ENCODE results near the gene SKAP2. TPM values are rescaled to one million over a fixed set of nuclear protein-coding genes. Genes with fewer than 3 reads are reported as not detected.

The SKAP2 gene
- total and polyA plus RNA-seq, 10 of the 15 experiments (the other 5 are each of a cell fraction or from before 2014, with no cell fraction given) = 10.9 to 40.6 (median 23.5) TPM

DNA sequence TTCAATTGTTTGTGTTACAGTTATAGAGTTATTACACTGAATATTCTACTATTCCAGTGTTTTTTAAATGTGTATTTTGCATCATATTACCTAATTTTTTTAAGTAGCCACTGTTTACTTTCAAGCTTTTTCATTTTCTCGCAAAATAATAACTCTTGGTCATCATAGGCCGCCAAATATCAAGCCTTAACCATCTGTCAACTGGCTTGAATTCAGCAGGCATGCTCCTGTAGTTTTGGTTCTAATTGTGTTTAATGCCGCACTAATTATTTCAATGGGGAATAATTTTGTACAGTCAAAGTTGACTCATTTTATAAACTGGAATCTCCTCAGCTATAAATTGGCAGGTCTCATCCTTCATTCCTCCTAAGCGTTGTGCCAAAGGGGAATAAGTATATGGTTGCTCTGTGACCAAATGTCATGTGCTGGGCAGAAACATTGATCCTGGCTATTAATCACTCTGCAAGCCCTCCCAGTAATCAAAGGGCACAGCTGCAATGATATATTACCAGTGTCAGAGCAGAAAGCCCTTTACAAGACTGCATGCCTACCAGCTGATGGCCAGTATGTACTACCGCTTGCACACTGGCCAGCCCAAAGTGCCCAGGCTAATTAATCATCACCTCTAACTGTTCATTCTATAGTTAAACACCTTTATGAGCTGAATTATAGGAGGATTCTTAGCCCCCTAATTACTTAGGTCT, 74.8 kb downstream of the SKAP2 start (continued):
- TF ChIP-seq, protein P1, sequence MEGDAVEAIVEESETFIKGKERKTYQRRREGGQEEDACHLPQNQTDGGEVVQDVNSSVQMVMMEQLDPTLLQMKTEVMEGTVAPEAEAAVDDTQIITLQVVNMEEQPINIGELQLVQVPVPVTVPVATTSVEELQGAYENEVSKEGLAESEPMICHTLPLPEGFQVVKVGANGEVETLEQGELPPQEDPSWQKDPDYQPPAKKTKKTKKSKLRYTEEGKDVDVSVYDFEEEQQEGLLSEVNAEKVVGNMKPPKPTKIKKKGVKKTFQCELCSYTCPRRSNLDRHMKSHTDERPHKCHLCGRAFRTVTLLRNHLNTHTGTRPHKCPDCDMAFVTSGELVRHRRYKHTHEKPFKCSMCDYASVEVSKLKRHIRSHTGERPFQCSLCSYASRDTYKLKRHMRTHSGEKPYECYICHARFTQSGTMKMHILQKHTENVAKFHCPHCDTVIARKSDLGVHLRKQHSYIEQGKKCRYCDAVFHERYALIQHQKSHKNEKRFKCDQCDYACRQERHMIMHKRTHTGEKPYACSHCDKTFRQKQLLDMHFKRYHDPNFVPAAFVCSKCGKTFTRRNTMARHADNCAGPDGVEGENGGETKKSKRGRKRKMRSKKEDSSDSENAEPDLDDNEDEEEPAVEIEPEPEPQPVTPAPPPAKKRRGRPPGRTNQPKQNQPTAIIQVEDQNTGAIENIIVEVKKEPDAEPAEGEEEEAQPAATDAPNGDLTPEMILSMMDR (IDR thresholded peaks at IDR 0.05 in 2 of 3, conservative IDR thresholded peaks at IDR 0.05 in 1 of 3; ENCODE audit: control insufficient read depth in 2 of 3, extremely low read depth in 1 of 3, insufficient read depth in 1 of 3, low read depth in 3 of 3, low read length in 3 of 3) = no peak
- no peak for TF ChIP-seq MYC (IDR thresholded peaks at IDR 0.05; ENCODE audit: insufficient read depth, insufficient read length, insufficient replicate concordance, low read length, severe bottlenecking)
- TF ChIP-seq PBX3 (IDR thresholded peaks at IDR 0.05; ENCODE audit: insufficient replicate concordance, low read depth, low read length) = no peak
- no peak for TF ChIP-seq POU2F2 (IDR thresholded peaks at IDR 0.05; ENCODE audit: borderline replicate concordance, low read depth, low read length)
- TF ChIP-seq ZZZ3 (IDR thresholded peaks at IDR 0.05; ENCODE audit: control insufficient read depth, insufficient read length, low read depth) = no peak
- no peak for TF ChIP-seq TCF3 (IDR thresholded peaks at IDR 0.05; ENCODE audit: borderline replicate concordance, insufficient read depth, low read depth, low read length)

DNA sequence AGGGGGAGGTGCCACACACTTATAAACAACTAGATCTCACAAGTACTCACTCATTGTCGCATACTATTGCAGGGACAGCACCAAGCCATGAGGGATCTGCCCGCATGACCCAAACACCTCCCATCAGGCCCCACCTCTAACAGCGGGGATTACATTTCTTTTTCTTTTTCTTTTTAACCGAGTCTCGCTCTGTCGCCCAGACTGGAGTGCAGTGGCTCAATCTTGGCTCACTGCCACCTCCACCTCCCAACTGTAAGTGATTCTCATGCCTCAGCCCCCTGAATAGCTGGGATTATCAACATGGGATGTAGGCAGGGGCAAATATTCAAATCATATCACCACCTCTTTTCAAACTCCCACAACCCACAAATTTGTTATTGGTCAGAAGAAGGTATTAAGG, 76.7 kb downstream of the SKAP2 start:
- BruUV-seq (replicated peaks) = no TSS peak
- Histone ChIP-seq H3K4me2 (ENCODE audit: control insufficient read depth, insufficient read depth) (no peak overlapping the region), H3K27me3 (replicated peaks in 1 of 2; ENCODE audit: control insufficient read depth in 2 of 2, insufficient read depth in 2 of 2, low read length in 1 of 2) (no peaks in the 10 kb centered on the region), H3K36me3 (ENCODE audit: control insufficient read depth in 2 of 2, insufficient read depth in 2 of 2, low read length in 1 of 2) (no peaks in the 10 kb centered on the region; a peak in 1 of 4 replicates), H4K20me1 (ENCODE audit: control insufficient read depth, insufficient read depth) (no peaks in the 10 kb centered on the region), H3K4me1 (ENCODE audit: control insufficient read depth, insufficient read depth, low read length) (no peaks in the 10 kb centered on the region), H3K9ac (ENCODE audit: control insufficient read depth, insufficient read depth, low read length) (no peak overlapping the region), H2AFZ (ENCODE audit: control insufficient read depth, low read depth, low read length) (no peak overlapping the region), H3K4me3 (no peak overlapping the region), H3K27ac (ENCODE audit: control insufficient read depth, insufficient read depth) (no peak overlapping the region), H3K79me2 (ENCODE audit: control insufficient read depth, insufficient read depth, low read length) (no peaks in the 10 kb centered on the region), H3K9me3 (replicated peaks; ENCODE audit: control insufficient read depth, insufficient read depth, low read length) (no peaks in the 10 kb centered on the region)
- intact Hi-C loops (cut with micrococcal nuclease; ENCODE audit: unreplicated experiment) (no loop called here), in situ Hi-C loops (cut with MboI) (no loop called here)
- WGBS (ENCODE audit: insufficient coverage, insufficient replicate concordance, low lambda C conversion rate, missing lambda C conversion rate) = 96% methylated on average over 6 of the region's 6 CpGs
- DNase-seq (ENCODE audit: low read depth, low spot score) = no peak
- CTCF ChIA-PET = no interaction called here
- FAIRE-seq = no peak
- no peak for ATAC-seq
- POLR2A ChIA-PET = no interaction called here
- RAD21 ChIA-PET (ENCODE audit: unreplicated experiment) = no interaction called here
- SMC1A ChIA-PET (ENCODE audit: uncharacterized antibody, unreplicated experiment) = no interaction called here
- TF ChIP-seq SREBF2 (IDR thresholded peaks at IDR 0.05; ENCODE audit: low read length) (no peak), NFYA (IDR thresholded peaks at IDR 0.05; ENCODE audit: borderline replicate concordance, low read depth, low read length) (no peak), POLR2A (IDR thresholded peaks at IDR 0.05; ENCODE audit: low read depth, low read length) (no peak), IKZF2 (IDR thresholded peaks at IDR 0.05) (no peak), HDGF (IDR thresholded peaks at IDR 0.05) (no peak), HCFC1 (IDR thresholded peaks at IDR 0.05; ENCODE audit: low read length) (no peak), MAX (IDR thresholded peaks at IDR 0.05; ENCODE audit: low read depth, low read length) (no peak), PAX5 (IDR thresholded peaks at IDR 0.05; ENCODE audit: borderline replicate concordance, low read depth, low read length) (no peak), SP1 (IDR thresholded peaks at IDR 0.05; ENCODE audit: low read depth, low read length) (no peak), SIX5 (IDR thresholded peaks at IDR 0.05; ENCODE audit: low read depth, low read length, severe bottlenecking) (no peak)
- TF ChIP-seq, protein P2, sequence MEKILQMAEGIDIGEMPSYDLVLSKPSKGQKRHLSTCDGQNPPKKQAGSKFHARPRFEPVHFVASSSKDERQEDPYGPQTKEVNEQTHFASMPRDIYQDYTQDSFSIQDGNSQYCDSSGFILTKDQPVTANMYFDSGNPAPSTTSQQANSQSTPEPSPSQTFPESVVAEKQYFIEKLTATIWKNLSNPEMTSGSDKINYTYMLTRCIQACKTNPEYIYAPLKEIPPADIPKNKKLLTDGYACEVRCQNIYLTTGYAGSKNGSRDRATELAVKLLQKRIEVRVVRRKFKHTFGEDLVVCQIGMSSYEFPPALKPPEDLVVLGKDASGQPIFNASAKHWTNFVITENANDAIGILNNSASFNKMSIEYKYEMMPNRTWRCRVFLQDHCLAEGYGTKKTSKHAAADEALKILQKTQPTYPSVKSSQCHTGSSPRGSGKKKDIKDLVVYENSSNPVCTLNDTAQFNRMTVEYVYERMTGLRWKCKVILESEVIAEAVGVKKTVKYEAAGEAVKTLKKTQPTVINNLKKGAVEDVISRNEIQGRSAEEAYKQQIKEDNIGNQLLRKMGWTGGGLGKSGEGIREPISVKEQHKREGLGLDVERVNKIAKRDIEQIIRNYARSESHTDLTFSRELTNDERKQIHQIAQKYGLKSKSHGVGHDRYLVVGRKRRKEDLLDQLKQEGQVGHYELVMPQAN (conservative IDR thresholded peaks at IDR 0.05) = no peak

Measured in GM12878 (cell line).